GM18951 (cell line): ENCODE data around the gene TAF10.

ENCODE experiments used
- POLR2A ChIP-seq: IDR thresholded peaks from 4 replicates; pipeline ENCODE4 v1.6.1; 2011; ENCODE audit warnings: mild to moderate bottlenecking; ENCODE audit not compliant: insufficient read length, insufficient read depth; ENCODE audit errors: extremely low read depth
- in situ Hi-C: fragments of 300-500 bp; cut with MboI; formaldehyde crosslinking; loops from one replicate; pipeline ENCODE4 v1.12.0; 2022; ENCODE audit warnings: low sequenced_read_pairs, mixed read lengths, inconsistent platforms; ENCODE audit not compliant: unreplicated experiment

TAF10 gene

DNA sequence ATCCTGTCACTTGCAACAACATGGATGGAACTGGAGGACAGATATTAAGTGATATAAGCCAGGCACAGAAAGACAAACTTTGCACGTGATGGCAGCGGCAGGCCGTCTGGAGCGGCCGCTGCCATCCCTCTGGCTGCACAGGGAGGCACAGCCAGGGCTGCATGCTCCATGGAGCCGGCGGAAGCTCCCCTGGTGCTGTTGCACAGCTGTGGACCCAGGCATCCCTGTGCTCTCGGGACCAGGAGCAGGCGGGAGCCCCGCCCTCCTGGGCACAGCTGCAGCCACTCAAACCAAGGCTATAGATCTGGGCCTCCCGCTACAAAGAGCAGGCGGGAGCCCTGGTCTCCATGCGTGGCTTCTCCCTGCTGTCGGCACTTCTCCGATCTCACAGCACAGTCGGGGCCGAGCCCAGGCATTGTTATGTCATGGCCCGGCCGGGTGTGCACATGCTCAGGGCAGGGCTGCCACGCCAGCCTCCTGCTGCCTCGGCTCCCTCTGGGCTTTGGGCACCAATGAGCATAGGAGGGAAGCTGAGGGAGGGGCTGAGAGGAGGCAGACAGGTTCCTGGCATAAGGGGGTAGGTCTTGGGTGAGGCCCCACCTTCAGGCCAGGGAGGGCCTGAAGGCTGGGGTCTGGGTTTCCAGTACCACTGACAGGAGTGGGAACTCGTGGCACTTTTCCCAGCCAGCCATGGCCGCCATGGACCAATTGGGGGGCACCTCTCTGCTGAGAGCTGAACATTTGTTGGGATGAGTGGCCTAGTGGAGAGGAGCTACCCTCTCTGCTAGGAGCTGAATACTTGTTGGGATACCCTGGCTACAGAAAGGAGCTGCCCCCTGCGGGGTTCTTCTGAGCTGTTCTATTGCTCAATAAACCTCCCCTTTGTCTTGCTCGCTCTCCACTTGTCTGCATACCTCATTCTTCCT, 25.3 kb downstream of the TAF10 start:
- in situ Hi-C loops = no loop called here
- TF ChIP-seq POLR2A = no peak

- in situ Hi-C loops = no loop called here
- no peak for TF ChIP-seq POLR2A
Observed at GRCh38 chr11:6584528-6584927, 27.5 kb downstream of the TAF10 start.

GRCh38 chr11:6583584-6583983, 28.4 kb downstream of the TAF10 start:
- in situ Hi-C loops = no loop called here

DNA sequence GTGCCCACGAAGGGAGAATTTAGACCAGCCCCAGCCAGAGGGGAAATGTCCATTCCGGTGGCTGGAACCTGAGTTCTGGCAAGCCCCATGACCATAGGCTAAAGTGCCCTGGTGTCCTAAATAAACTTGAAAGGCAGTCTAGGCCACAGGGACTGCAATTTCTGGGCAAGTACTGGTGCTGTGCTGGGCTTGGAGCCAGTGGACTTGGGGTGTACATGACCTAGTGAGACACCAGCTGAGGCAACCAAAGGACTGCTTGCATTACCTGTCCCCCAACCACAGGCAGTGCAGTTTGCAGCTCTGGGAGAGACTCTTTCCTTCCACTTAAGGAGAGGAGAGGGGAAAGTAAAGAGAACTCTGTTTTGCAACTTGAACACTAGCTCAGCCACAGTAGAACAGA, 32.3 kb downstream of the TAF10 start:
- no peak for TF ChIP-seq POLR2A
- in situ Hi-C loops = no loop called here

More at GRCh38 chr11:6583584-6583983, 28.4 kb downstream of the TAF10 start:
- TF ChIP-seq POLR2A = no peak

DNA sequence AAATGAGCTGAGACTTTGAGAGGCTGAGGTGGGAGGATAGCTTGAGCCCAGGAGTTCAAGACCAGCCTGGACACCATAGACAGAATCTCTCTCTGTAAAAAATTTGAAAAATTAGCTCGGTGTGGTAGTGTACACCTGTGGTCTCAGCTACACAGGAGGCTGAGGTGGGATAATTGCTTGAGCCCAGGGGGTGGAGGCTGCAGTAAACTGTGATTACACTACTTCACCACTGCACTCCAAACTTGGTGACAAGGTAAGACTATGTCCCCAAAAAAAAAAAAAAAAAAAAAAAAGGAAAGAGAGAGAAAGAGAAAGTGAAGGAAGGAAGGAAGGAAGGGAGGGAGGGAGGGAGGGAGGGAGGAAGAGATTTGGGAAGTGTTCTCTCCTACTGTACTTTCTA, 33.9 kb downstream of the TAF10 start:
- TF ChIP-seq POLR2A = no peak
- in situ Hi-C loops = no loop called here

DNA sequence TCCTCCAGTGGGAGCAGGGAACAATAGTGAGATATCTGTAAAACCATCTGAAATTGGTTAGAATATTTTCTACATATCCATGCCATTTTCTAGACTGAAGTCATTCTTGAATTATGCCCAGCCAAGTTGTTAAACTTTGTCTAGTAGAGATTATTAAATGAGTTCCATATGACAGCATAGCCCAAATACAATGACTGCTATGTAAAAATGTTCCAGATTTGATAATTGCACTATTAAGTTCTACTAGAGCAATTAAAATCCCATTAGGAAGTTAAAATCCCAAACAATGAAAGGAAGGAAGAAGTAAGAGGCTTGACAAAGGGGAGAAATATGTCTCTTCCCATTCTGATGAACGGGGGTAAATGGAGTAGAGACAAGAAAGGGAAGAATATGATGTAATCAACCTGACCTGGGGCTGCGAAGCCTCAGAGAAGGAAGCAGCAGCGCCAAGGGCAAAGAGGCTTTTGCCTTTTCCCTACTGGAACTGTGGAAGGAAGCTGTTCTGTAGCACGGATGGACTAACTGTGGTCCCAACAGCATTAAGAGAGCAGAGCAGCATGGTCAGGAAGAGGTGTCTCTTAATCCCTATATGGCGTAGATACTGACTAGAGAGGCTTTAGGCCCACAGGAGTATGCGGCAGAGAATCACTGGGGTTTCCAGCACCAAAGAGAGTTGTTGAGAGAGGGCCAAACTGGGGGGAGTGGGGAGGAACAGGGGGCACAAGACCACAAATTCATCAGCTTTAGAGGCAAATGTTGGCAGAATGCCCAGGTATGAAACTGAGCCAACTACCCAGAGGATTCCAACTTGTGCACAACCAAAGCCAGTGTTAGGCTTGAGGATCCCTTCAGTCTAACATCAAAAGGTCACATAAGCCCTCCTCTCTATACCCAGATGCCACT, 35.3 kb downstream of the TAF10 start:
- in situ Hi-C loops = no loop called here

GRCh38 chr11:6574816-6575715, 37.0 kb downstream of the TAF10 start:
- TF ChIP-seq POLR2A = no peak
- in situ Hi-C loops = no loop called here

More for the DNA sequence above, 35.3 kb downstream of the TAF10 start:
- no peak for TF ChIP-seq POLR2A

DNA sequence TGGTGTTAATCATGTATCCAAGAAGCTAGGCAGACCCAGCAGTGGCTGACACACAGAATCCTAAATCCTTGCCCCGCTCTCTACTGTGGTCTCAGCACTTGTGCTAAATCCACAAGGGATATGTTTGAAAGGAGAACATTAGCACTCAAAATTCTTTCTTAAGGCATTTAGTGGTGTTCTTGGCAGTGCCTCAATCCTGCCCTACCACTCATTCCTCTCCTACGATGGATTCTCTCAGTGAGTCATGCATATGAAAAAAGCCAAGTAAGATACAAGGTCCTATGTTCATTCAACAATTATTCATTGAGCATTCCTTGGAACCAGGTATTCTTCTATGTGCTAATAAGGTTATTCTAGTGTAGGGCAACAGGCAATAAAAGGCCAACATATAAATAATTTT, 39.8 kb downstream of the TAF10 start:
- no peak for TF ChIP-seq POLR2A
- in situ Hi-C loops = no loop called here

GRCh38 chr11:6571434-6572008, 40.5 kb downstream of the TAF10 start:
- in situ Hi-C loops = no loop called here
- no peak for TF ChIP-seq POLR2A

DNA sequence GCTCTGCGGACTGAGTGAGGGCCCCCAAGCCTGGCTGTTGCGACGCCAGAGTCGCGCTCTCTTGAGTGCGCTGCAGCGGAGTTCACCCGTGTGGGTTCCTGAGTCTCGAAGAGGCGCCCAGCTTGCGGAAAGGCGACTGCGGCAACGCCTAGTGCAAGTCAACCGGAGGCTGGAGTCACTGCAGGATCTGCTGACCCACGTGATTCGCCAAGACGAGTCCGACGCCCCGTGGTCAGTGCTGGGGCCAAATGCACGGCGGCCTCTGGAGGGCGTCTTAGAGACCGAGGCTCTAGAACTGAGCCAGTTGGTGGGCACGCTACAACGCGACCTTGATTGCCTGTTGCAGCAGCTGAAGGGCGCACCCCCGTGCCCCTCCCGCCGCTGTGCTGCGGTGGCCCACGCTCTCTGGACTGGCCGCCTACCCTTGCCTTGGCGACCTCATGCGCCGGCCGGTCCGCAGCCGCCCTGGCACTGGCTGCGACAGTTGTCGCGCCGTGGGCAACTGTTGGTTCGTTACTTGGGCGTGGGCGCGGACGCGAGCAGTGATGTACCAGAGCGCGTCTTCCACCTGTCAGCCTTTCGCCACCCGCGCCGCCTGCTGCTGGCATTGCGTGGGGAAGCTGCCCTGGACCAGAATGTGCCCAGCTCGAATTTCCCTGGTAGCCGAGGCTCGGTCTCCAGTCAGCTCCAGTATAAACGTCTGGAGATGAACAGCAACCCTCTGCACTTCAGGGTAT, 41.2 kb downstream of the TAF10 start:
- in situ Hi-C loops = no loop called here
- no peak for TF ChIP-seq POLR2A

DNA sequence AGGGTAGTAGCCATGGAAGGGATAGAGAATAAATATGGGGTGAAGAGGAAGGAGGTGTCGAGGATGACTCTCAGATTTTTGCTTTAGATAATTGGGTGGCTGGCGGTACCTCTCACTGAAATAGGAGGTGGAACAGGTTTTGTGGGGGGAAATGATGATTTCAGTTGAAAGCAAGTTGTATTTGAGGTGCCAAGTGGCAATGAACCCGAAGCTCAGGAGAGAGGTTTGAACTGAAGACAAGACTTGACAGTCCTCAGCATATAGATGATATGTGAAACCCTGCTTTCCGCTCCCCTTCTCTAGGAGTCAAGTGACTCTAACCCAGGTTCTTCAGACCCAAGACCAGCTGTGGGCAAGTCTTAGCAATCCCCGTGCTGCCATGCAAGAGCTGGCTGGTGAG, 42.3 kb downstream of the TAF10 start:
- TF ChIP-seq POLR2A = no peak

DNA sequence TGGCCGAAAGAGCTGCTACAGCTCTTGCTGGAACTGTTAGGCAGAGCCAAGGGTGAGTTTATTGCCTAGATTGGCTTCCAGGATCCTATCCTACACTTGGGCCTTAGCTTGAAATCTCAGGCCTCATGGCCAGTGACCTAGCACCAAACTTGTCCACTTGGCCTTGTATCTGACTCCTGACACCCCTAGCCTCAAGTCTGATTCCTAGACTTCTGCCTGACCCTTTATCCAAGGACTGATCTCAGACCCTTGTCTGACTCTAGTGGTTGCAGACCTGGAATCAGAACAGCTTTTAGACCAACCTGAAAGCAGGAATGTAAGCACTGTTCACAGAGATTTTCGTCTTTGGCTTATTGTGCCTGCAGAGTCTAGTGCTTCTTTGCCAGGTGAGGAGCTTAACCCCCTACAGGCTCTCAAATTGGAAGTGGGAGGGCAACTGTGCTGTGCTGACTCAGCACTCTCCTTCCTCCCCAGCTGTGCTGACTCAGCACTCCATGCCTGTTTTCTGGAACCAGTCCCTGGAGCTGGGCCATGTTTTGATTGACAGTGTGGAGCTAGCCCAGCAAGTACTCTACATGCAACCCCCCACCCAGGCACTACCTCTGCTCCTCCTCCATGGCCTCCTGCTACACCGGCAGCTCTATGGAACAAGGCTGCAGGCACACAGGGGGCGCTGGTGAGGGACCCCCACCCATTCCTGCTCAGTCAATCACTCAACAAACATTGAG, 43.7 kb downstream of the TAF10 start:
- in situ Hi-C loops = no loop called here
- TF ChIP-seq POLR2A = no peak

More for the DNA sequence above, 42.3 kb downstream of the TAF10 start:
- in situ Hi-C loops = no loop called here
